Naive thymus-derived CD4-positive, alpha-beta T cell (primary cell): Measurements from ENCODE around the gene FTCDNL1. TPM values are rescaled to one million over a fixed set of nuclear protein-coding genes. Genes with fewer than 3 reads are reported as not detected.

Experiments
- ATAC-seq: fragments of 150-1000 bp; cut with Tn5 transposase; 2 replicates; pipeline ENCODE4 v1.10.0; 2021; ENCODE audit warnings: mild to moderate bottlenecking, moderate library complexity
- CTCF ChIA-PET: fragments of 350-600 bp; sonication (Branson Sonifier 250); formaldehyde crosslinking; loops from one replicate; lab custom pipeline; 2021; ENCODE audit warnings: antibody characterized with exemption; lab: Charles Lee
- POLR2A ChIA-PET: fragments of 350-600 bp; sonication (Branson Sonifier 250); formaldehyde crosslinking; loops from one replicate; lab custom pipeline; 2021; ENCODE audit warnings: antibody characterized with exemption, inconsistent platforms; lab: Charles Lee
- DNase-seq, 9 donors: peaks; one replicate each; pipeline versions ENCODE4 v3.0.0 to v3.0.0-alpha.2; 2020 to 2022; ENCODE audit warnings: mixed read lengths in 1 of 9
- H3K27ac ChIP-seq: one replicate; pipeline ENCODE4 v1.7.0; 2013; ENCODE audit warnings: mild to moderate bottlenecking, low read depth, low read length, moderate library complexity
- H3K27me3 ChIP-seq, 2 donors: one replicate each; pipeline ENCODE4 v1.7.0; 2013; ENCODE audit warnings: low read length in 2 of 2, mild to moderate bottlenecking in 2 of 2, moderate library complexity in 2 of 2; ENCODE audit not compliant: control insufficient read depth in 2 of 2, insufficient read depth in 2 of 2
- H3K36me3 ChIP-seq, 3 experiments: 1 replicate in 2 of 3; 2 replicates in 1 of 3; pipeline ENCODE4 v1.7.0; 2013; ENCODE audit warnings: low read length in 3 of 3, mild to moderate bottlenecking in 3 of 3, moderate library complexity in 1 of 3; ENCODE audit not compliant: insufficient read depth in 3 of 3, control insufficient read depth in 2 of 3
- H3K4me1 ChIP-seq, 2 donors: one replicate each; pipeline ENCODE4 v1.7.0; 2013; ENCODE audit warnings: low read length in 2 of 2, mild to moderate bottlenecking in 2 of 2, moderate library complexity in 1 of 2; ENCODE audit not compliant: control insufficient read depth in 2 of 2, insufficient read depth in 2 of 2
- H3K4me3 ChIP-seq: 2 replicates; pipeline ENCODE4 v1.7.0; 2013; ENCODE audit warnings: mild to moderate bottlenecking, low read length
- H3K9me3 ChIP-seq, 3 experiments: 1 replicate in 2 of 3; 2 replicates in 1 of 3; pipeline ENCODE4 v1.7.0; 2013; ENCODE audit warnings: low read length in 3 of 3; ENCODE audit not compliant: control insufficient read depth in 2 of 3
- H3K27ac Mint-ChIP-seq, 9 donors: one replicate each; pipeline ENCODE4 v1.8.0; 2020 to 2022; ENCODE audit warnings: mixed read lengths in 9 of 9, mild to moderate bottlenecking in 8 of 9, moderate library complexity in 5 of 9, inconsistent platforms in 2 of 9
- H3K27me3 Mint-ChIP-seq, 5 donors: one replicate each; pipeline ENCODE4 v1.8.0; 2021 to 2022; ENCODE audit warnings: mixed read lengths in 5 of 5, mild to moderate bottlenecking in 1 of 5
- H3K36me3 Mint-ChIP-seq, 5 donors: one replicate each; pipeline ENCODE4 v1.8.0; 2020 to 2022; ENCODE audit warnings: mixed read lengths in 5 of 5, mild to moderate bottlenecking in 3 of 5, inconsistent platforms in 1 of 5
- H3K4me1 Mint-ChIP-seq, 7 donors: one replicate each; pipeline ENCODE4 v1.8.0; 2020 to 2022; ENCODE audit warnings: mixed read lengths in 7 of 7, mild to moderate bottlenecking in 3 of 7, inconsistent platforms in 1 of 7
- H3K4me3 Mint-ChIP-seq, 10 donors: one replicate each; pipeline ENCODE4 v1.8.0; 2020 to 2022; ENCODE audit warnings: mild to moderate bottlenecking in 10 of 10, mixed read lengths in 10 of 10, moderate library complexity in 6 of 10, inconsistent platforms in 2 of 10
- H3K9me3 Mint-ChIP-seq, 11 donors: one replicate each; pipeline ENCODE4 v1.8.0; 2020 to 2022; ENCODE audit warnings: mixed read lengths in 11 of 11, mild to moderate bottlenecking in 4 of 11, inconsistent platforms in 1 of 11, moderate library complexity in 1 of 11
- intact Hi-C, 2 donors: fragments of 100-400 bp; cut with micrococcal nuclease; formaldehyde crosslinking; loops; one replicate each; pipeline ENCODE4 v1.15.1; 2023
- polyA plus RNA-seq, 2 donors: library from polyadenylated mRNA; unstranded; fragments of 300-500 nt; fragmentation: Illumina TruSeq; gene quantifications; one replicate each; pipeline ENCODE4 v1.2.3, GENCODE V29; 2021
- total RNA-seq, 6 experiments: library from RNA in 5 of 6; stranded (reverse) in 5 of 6; gene quantifications; 1 replicate in 5 of 6; 2 replicates in 1 of 6; pipeline ENCODE4 v1.2.3 and lab custom pipeline; 2021 to 2026

The FTCDNL1 gene
- total and polyA plus RNA-seq, 7 experiments from 2014 or later: 0.60 to 3.7 (median 1.9) TPM

GRCh38 chr2:199756211-199756610 lies 94.8 kb downstream of the FTCDNL1 start:
- ATAC-seq (no peak), DNase-seq (no peak)
- H3K4me1 ChIP-seq: no peaks in the 10 kb centered on the region
- intact Hi-C loops: no loop called here
- peaks cover 5 to 24% (median 9%) of the 10 kb centered on the region in 5 donors for H3K27me3 Mint-ChIP-seq
- ChIA-PET CTCF (interaction anchor here (0.9 kb wide), 1 partner anchor 10 kb away, joined by 3 read pairs; no protein-coding TSS in a partner anchor), POLR2A (no interaction called here)
- no peak overlapping the region for H3K4me3 Mint-ChIP-seq
- H3K9me3 Mint-ChIP-seq: peaks cover 0 to 7% (median 0%) of the 10 kb centered on the region in 11 donors
- H3K9me3 ChIP-seq: no peaks in the 10 kb centered on the region
- H3K4me1 Mint-ChIP-seq: no peaks in the 10 kb centered on the region
- no peaks in the 10 kb centered on the region for H3K36me3 ChIP-seq
- H3K4me3 ChIP-seq: no peak overlapping the region
- H3K27me3 ChIP-seq: peaks cover 0 to 4% of the 10 kb centered on the region in 2 donors
- no peak overlapping the region for H3K27ac ChIP-seq
- no peak overlapping the region for H3K27ac Mint-ChIP-seq
- H3K36me3 Mint-ChIP-seq: no peaks in the 10 kb centered on the region

GRCh38 chr2:199754766-199755165 lies 96.2 kb downstream of the FTCDNL1 start:
- POLR2A ChIA-PET: no interaction called here
- no peaks in the 10 kb centered on the region for H3K9me3 ChIP-seq
- no peak overlapping the region for H3K4me3 Mint-ChIP-seq
- H3K27ac ChIP-seq: no peak overlapping the region
- no peak overlapping the region for H3K4me3 ChIP-seq
- H3K27me3 ChIP-seq: peaks cover 0 to 4% of the 10 kb centered on the region in 2 donors
- no peak overlapping the region for H3K27ac Mint-ChIP-seq
- DNase-seq: no peak
- no peaks in the 10 kb centered on the region for H3K4me1 Mint-ChIP-seq
- no peaks in the 10 kb centered on the region for H3K4me1 ChIP-seq
- H3K9me3 Mint-ChIP-seq: peaks cover 0 to 7% (median 0%) of the 10 kb centered on the region in 11 donors
- peaks cover 5 to 24% (median 9%) of the 10 kb centered on the region in 5 donors for H3K27me3 Mint-ChIP-seq
- no peaks in the 10 kb centered on the region for H3K36me3 Mint-ChIP-seq
- intact Hi-C loops: no loop called here
- H3K36me3 ChIP-seq: no peaks in the 10 kb centered on the region
- no peak for ATAC-seq
- CTCF ChIA-PET: no interaction called here

- H3K9me3 ChIP-seq: no peaks in the 10 kb centered on the region
- peaks cover 0 to 18% (median 7%) of the 10 kb centered on the region in 5 donors for H3K27me3 Mint-ChIP-seq
- ATAC-seq (no peak), DNase-seq (no peak)
- no peak overlapping the region for H3K4me3 Mint-ChIP-seq
- H3K36me3 Mint-ChIP-seq: no peaks in the 10 kb centered on the region
- ChIA-PET CTCF (interaction anchor here (0.7 to 2.2 kb wide), 2 partner anchors 10 to 110 kb away, joined by 3 to 6 read pairs; no protein-coding TSS in a partner anchor), POLR2A (no interaction called here)
- intact Hi-C loops: no loop called here
- no peak overlapping the region for H3K27ac Mint-ChIP-seq
- no peaks in the 10 kb centered on the region for H3K36me3 ChIP-seq
- peaks cover 0 to 4% of the 10 kb centered on the region in 2 donors for H3K27me3 ChIP-seq
- no peak overlapping the region for H3K4me3 ChIP-seq
- H3K9me3 Mint-ChIP-seq: peaks cover 0 to 7% (median 0%) of the 10 kb centered on the region in 11 donors
- H3K4me1 ChIP-seq: no peaks in the 10 kb centered on the region
- no peak overlapping the region for H3K27ac ChIP-seq
- H3K4me1 Mint-ChIP-seq: no peaks in the 10 kb centered on the region
These were observed 99.4 kb downstream of the FTCDNL1 start for GRCh38 chr2:199751492-199752120.

- no peaks in the 10 kb centered on the region for H3K36me3 Mint-ChIP-seq
- Histone ChIP-seq H3K4me3 (no peak overlapping the region), H3K4me1 (no peaks in the 10 kb centered on the region), H3K27me3 (peaks cover 0 to 4% of the 10 kb centered on the region in 2 donors), H3K9me3 (no peaks in the 10 kb centered on the region), H3K27ac (no peak overlapping the region), H3K36me3 (no peaks in the 10 kb centered on the region)
- ChIA-PET POLR2A (no interaction called here), CTCF (interaction anchor here (0.6 kb wide), 1 partner anchor 1434 kb away, joined by 3 read pairs; no protein-coding TSS in a partner anchor)
- H3K4me3 Mint-ChIP-seq: no peak overlapping the region
- DNase-seq (no peak), ATAC-seq (no peak)
- H3K27me3 Mint-ChIP-seq: peaks cover 0 to 22% (median 2%) of the 10 kb centered on the region in 5 donors
- peaks cover 0 to 7% (median 0%) of the 10 kb centered on the region in 11 donors for H3K9me3 Mint-ChIP-seq
- intact Hi-C loops: loop anchor here in 1 of 2 donors (10.0 kb wide), 1 partner anchor 115 kb away; no protein-coding TSS in a partner anchor
- no peaks in the 10 kb centered on the region for H3K4me1 Mint-ChIP-seq
- no peak overlapping the region for H3K27ac Mint-ChIP-seq
These were observed 101.4 kb downstream of the FTCDNL1 start for GRCh38 chr2:199749571-199749970.

GRCh38 chr2:199744724-199745123 lies 106.3 kb downstream of the FTCDNL1 start:
- H3K27me3 Mint-ChIP-seq: peaks cover 3 to 10% (median 5%) of the 10 kb centered on the region in 5 donors
- ATAC-seq: no peak
- Histone ChIP-seq H3K4me1 (no peaks in the 10 kb centered on the region), H3K9me3 (no peaks in the 10 kb centered on the region), H3K27ac (no peak overlapping the region), H3K36me3 (no peaks in the 10 kb centered on the region), H3K27me3 (no peaks in the 10 kb centered on the region), H3K4me3 (no peak overlapping the region)
- CTCF ChIA-PET: no interaction called here
- DNase-seq: no peak
- no peaks in the 10 kb centered on the region for H3K9me3 Mint-ChIP-seq
- H3K36me3 Mint-ChIP-seq: no peaks in the 10 kb centered on the region
- intact Hi-C loops: loop anchor here in 1 of 2 donors (10.0 kb wide), 1 partner anchor 120 kb away; no protein-coding TSS in a partner anchor
- POLR2A ChIA-PET: no interaction called here
- no peak overlapping the region for H3K4me3 Mint-ChIP-seq
- peaks cover 0 to 4% (median 3%) of the 10 kb centered on the region in 7 donors for H3K4me1 Mint-ChIP-seq
- H3K27ac Mint-ChIP-seq: no peak overlapping the region

GRCh38 chr2:199744260-199744659 lies 106.7 kb downstream of the FTCDNL1 start:
- no peak overlapping the region for H3K27ac Mint-ChIP-seq
- Histone ChIP-seq H3K27me3 (no peaks in the 10 kb centered on the region), H3K27ac (no peak overlapping the region), H3K4me3 (no peak overlapping the region), H3K4me1 (no peaks in the 10 kb centered on the region), H3K9me3 (no peaks in the 10 kb centered on the region), H3K36me3 (no peaks in the 10 kb centered on the region)
- intact Hi-C loops: loop anchor here in 1 of 2 donors (10.0 kb wide), 1 partner anchor 121 kb away; no protein-coding TSS in a partner anchor
- peaks cover 4 to 14% (median 9%) of the 10 kb centered on the region in 5 donors for H3K27me3 Mint-ChIP-seq
- H3K4me1 Mint-ChIP-seq: peaks cover 0 to 7% (median 5%) of the 10 kb centered on the region in 7 donors
- no peaks in the 10 kb centered on the region for H3K9me3 Mint-ChIP-seq
- DNase-seq (no peak), ATAC-seq (no peak)
- no peak overlapping the region for H3K4me3 Mint-ChIP-seq
- H3K36me3 Mint-ChIP-seq: no peaks in the 10 kb centered on the region
- ChIA-PET POLR2A (no interaction called here), CTCF (no interaction called here)
